ENCODE measurements around the gene SLC30A7.

SLC30A7 gene

GRCh38 chr1:100902365-100902764, 6.5 kb downstream of the SLC30A7 start:
- Histone ChIP-seq H3K27me3 (replicated peaks in 2 of 5; ENCODE audit: control insufficient read depth in 4 of 5, insufficient read depth in 5 of 5, low read length in 4 of 5) (no peaks in the 10 kb centered on the region), H3K27ac (ENCODE audit: insufficient read depth in 1 of 2, low read depth in 1 of 2, low read length in 2 of 2, poor library complexity in 1 of 2, severe bottlenecking in 2 of 2) (no peak overlapping the region), H3K4me1 (ENCODE audit: control extremely low read depth in 1 of 4, control insufficient read depth in 4 of 4, insufficient read depth in 4 of 4, low read length in 3 of 4) (peaks cover 0 to 6% (median 3%) of the 10 kb centered on the region in 4 experiments), H3K4me3 (ENCODE audit: control insufficient read depth in 1 of 7, extremely low read depth in 1 of 7, insufficient read depth in 4 of 7, low read depth in 2 of 7, low read length in 6 of 7) (no peak overlapping the region), H3K36me3 (ENCODE audit: control insufficient read depth in 4 of 4, insufficient read depth in 4 of 4, low read length in 3 of 4) (peaks cover 22 to 40% (median 32%) of the 10 kb centered on the region in 4 experiments), H3K9me3 (ENCODE audit: control extremely low read depth in 1 of 5, control insufficient read depth in 4 of 5, insufficient read depth in 2 of 5, low read depth in 1 of 5, low read length in 4 of 5) (peaks cover 0 to 4% (median 0%) of the 10 kb centered on the region in 5 experiments)
- no CpG with 5 or more reads among the region's 1 CpG for WGBS (ENCODE audit: insufficient coverage)
- ChIA-PET CTCF (no interaction called here), POLR2A (no interaction called here)
- no peak for DNase-seq

GRCh38 chr1:100903777-100904176, 7.9 kb downstream of the SLC30A7 start:
- no peaks in the 10 kb centered on the region for H3K4me1 ChIP-seq (ENCODE audit: control extremely low read depth in 1 of 4, control insufficient read depth in 4 of 4, insufficient read depth in 4 of 4, low read length in 3 of 4)
- ChIA-PET CTCF (interaction anchor here (0.6 kb wide), 1 partner anchor 38 kb away, joined by 3 read pairs; no protein-coding TSS in a partner anchor), POLR2A (interaction anchor here (0.6 kb wide), 2 partner anchors 9 to 21 kb away, joined by 5 read pairs; partner anchors contain the start of gene EXTL2)
- no peak overlapping the region for H3K27ac ChIP-seq (ENCODE audit: insufficient read depth in 1 of 2, low read depth in 1 of 2, low read length in 2 of 2, poor library complexity in 1 of 2, severe bottlenecking in 2 of 2)
- no peaks in the 10 kb centered on the region for H3K27me3 ChIP-seq (replicated peaks in 2 of 5; ENCODE audit: control insufficient read depth in 4 of 5, insufficient read depth in 5 of 5, low read length in 4 of 5)
- no peak overlapping the region for H3K4me3 ChIP-seq (ENCODE audit: control insufficient read depth in 1 of 7, extremely low read depth in 1 of 7, insufficient read depth in 4 of 7, low read depth in 2 of 7, low read length in 6 of 7)
- peaks cover 22 to 52% (median 40%) of the 10 kb centered on the region in 4 experiments for H3K36me3 ChIP-seq (ENCODE audit: control insufficient read depth in 4 of 4, insufficient read depth in 4 of 4, low read length in 3 of 4)
- no peak for DNase-seq
- peaks cover 0 to 4% (median 0%) of the 10 kb centered on the region in 5 experiments for H3K9me3 ChIP-seq (ENCODE audit: control extremely low read depth in 1 of 5, control insufficient read depth in 4 of 5, insufficient read depth in 2 of 5, low read depth in 1 of 5, low read length in 4 of 5)
- 100% methylated on average over 1 of the region's 1 CpG for WGBS (ENCODE audit: insufficient coverage)

GRCh38 chr1:100904528-100904927, 8.6 kb downstream of the SLC30A7 start:
- 100% methylated on average over 1 of the region's 2 CpGs for WGBS (ENCODE audit: insufficient coverage)
- Histone ChIP-seq H3K27ac (ENCODE audit: insufficient read depth in 1 of 2, low read depth in 1 of 2, low read length in 2 of 2, poor library complexity in 1 of 2, severe bottlenecking in 2 of 2) (no peak overlapping the region), H3K36me3 (ENCODE audit: control insufficient read depth in 4 of 4, insufficient read depth in 4 of 4, low read length in 3 of 4) (peaks cover 22 to 55% (median 40%) of the 10 kb centered on the region in 4 experiments), H3K9me3 (ENCODE audit: control extremely low read depth in 1 of 5, control insufficient read depth in 4 of 5, insufficient read depth in 2 of 5, low read depth in 1 of 5, low read length in 4 of 5) (peaks cover 0 to 4% (median 0%) of the 10 kb centered on the region in 5 experiments), H3K27me3 (replicated peaks in 2 of 5; ENCODE audit: control insufficient read depth in 4 of 5, insufficient read depth in 5 of 5, low read length in 4 of 5) (no peaks in the 10 kb centered on the region), H3K4me1 (ENCODE audit: control extremely low read depth in 1 of 4, control insufficient read depth in 4 of 4, insufficient read depth in 4 of 4, low read length in 3 of 4) (no peaks in the 10 kb centered on the region), H3K4me3 (ENCODE audit: control insufficient read depth in 1 of 7, extremely low read depth in 1 of 7, insufficient read depth in 4 of 7, low read depth in 2 of 7, low read length in 6 of 7) (no peak overlapping the region)
- ChIA-PET CTCF (interaction anchor here (0.6 to 0.8 kb wide), 2 partner anchors 13 to 39 kb away, joined by 3 read pairs; no protein-coding TSS in a partner anchor), POLR2A (interaction anchor here (0.6 kb wide), 2 partner anchors 10 to 22 kb away, joined by 5 read pairs; partner anchors contain the start of gene EXTL2)
- no peak for DNase-seq

GRCh38 chr1:100905181-100905580, 9.3 kb downstream of the SLC30A7 start:
- no peaks in the 10 kb centered on the region for H3K27me3 ChIP-seq (replicated peaks in 2 of 5; ENCODE audit: control insufficient read depth in 4 of 5, insufficient read depth in 5 of 5, low read length in 4 of 5)
- H3K36me3 ChIP-seq (ENCODE audit: control insufficient read depth in 4 of 4, insufficient read depth in 4 of 4, low read length in 3 of 4), result peaks cover 20 to 55% (median 37%) of the 10 kb centered on the region in 4 experiments
- no peak overlapping the region for H3K27ac ChIP-seq (ENCODE audit: insufficient read depth in 1 of 2, low read depth in 1 of 2, low read length in 2 of 2, poor library complexity in 1 of 2, severe bottlenecking in 2 of 2)
- H3K4me1 ChIP-seq (ENCODE audit: control extremely low read depth in 1 of 4, control insufficient read depth in 4 of 4, insufficient read depth in 4 of 4, low read length in 3 of 4), result no peaks in the 10 kb centered on the region
- CTCF ChIA-PET, result interaction anchor here (0.8 to 1.5 kb wide), 2 partner anchors 13 to 382 kb away, joined by 3 read pairs; no protein-coding TSS in a partner anchor
- DNase-seq, result no peak
- no peak overlapping the region for H3K4me3 ChIP-seq (ENCODE audit: control insufficient read depth in 1 of 7, extremely low read depth in 1 of 7, insufficient read depth in 4 of 7, low read depth in 2 of 7, low read length in 6 of 7)
- peaks cover 0 to 4% (median 0%) of the 10 kb centered on the region in 5 experiments for H3K9me3 ChIP-seq (ENCODE audit: control extremely low read depth in 1 of 5, control insufficient read depth in 4 of 5, insufficient read depth in 2 of 5, low read depth in 1 of 5, low read length in 4 of 5)
- POLR2A ChIA-PET, result no interaction called here
- 100% methylated on average over 1 of the region's 3 CpGs for WGBS (ENCODE audit: insufficient coverage)

GRCh38 chr1:100907887-100908286, 12.0 kb downstream of the SLC30A7 start:
- Histone ChIP-seq H3K9me3 (ENCODE audit: control extremely low read depth in 1 of 5, control insufficient read depth in 4 of 5, insufficient read depth in 2 of 5, low read depth in 1 of 5, low read length in 4 of 5) (peaks cover 0 to 4% (median 0%) of the 10 kb centered on the region in 5 experiments), H3K36me3 (ENCODE audit: control insufficient read depth in 4 of 4, insufficient read depth in 4 of 4, low read length in 3 of 4) (peaks cover 17 to 69% (median 41%) of the 10 kb centered on the region in 4 experiments), H3K4me1 (ENCODE audit: control extremely low read depth in 1 of 4, control insufficient read depth in 4 of 4, insufficient read depth in 4 of 4, low read length in 3 of 4) (no peaks in the 10 kb centered on the region), H3K27me3 (replicated peaks in 2 of 5; ENCODE audit: control insufficient read depth in 4 of 5, insufficient read depth in 5 of 5, low read length in 4 of 5) (no peaks in the 10 kb centered on the region), H3K4me3 (ENCODE audit: control insufficient read depth in 1 of 7, extremely low read depth in 1 of 7, insufficient read depth in 4 of 7, low read depth in 2 of 7, low read length in 6 of 7) (no peak overlapping the region), H3K27ac (ENCODE audit: insufficient read depth in 1 of 2, low read depth in 1 of 2, low read length in 2 of 2, poor library complexity in 1 of 2, severe bottlenecking in 2 of 2) (no peak overlapping the region)
- WGBS (ENCODE audit: insufficient coverage), result 100% methylated on average over 1 of the region's 1 CpG
- ChIA-PET POLR2A (no interaction called here), CTCF (interaction anchor here (1.2 to 2.0 kb wide), 3 partner anchors 10 to 380 kb away, joined by 3 to 11 read pairs (median 4); no protein-coding TSS in a partner anchor)
- DNase-seq, result no peak

GRCh38 chr1:100909018-100909417, 13.1 kb downstream of the SLC30A7 start:
- CTCF ChIA-PET, result interaction anchor here (1.0 to 2.0 kb wide), 2 partner anchors 9 to 40 kb away, joined by 3 to 11 read pairs; no protein-coding TSS in a partner anchor

GRCh38 chr1:100912019-100912418, 16.1 kb downstream of the SLC30A7 start:
- POLR2A ChIA-PET, result no interaction called here
- Histone ChIP-seq H3K4me3 (ENCODE audit: control insufficient read depth in 1 of 7, extremely low read depth in 1 of 7, insufficient read depth in 4 of 7, low read depth in 2 of 7, low read length in 6 of 7) (no peak overlapping the region), H3K27ac (ENCODE audit: insufficient read depth in 1 of 2, low read depth in 1 of 2, low read length in 2 of 2, poor library complexity in 1 of 2, severe bottlenecking in 2 of 2) (no peak overlapping the region), H3K27me3 (replicated peaks in 2 of 5; ENCODE audit: control insufficient read depth in 4 of 5, insufficient read depth in 5 of 5, low read length in 4 of 5) (no peaks in the 10 kb centered on the region), H3K36me3 (ENCODE audit: control insufficient read depth in 4 of 4, insufficient read depth in 4 of 4, low read length in 3 of 4) (peaks cover 6 to 75% (median 35%) of the 10 kb centered on the region in 4 experiments), H3K9me3 (ENCODE audit: control extremely low read depth in 1 of 5, control insufficient read depth in 4 of 5, insufficient read depth in 2 of 5, low read depth in 1 of 5, low read length in 4 of 5) (no peaks in the 10 kb centered on the region), H3K4me1 (ENCODE audit: control extremely low read depth in 1 of 4, control insufficient read depth in 4 of 4, insufficient read depth in 4 of 4, low read length in 3 of 4) (no peaks in the 10 kb centered on the region)
- DNase-seq, result no peak
- CTCF ChIA-PET, result interaction anchor here (1.0 kb wide), 1 partner anchor 377 kb away, joined by 3 read pairs; no protein-coding TSS in a partner anchor

More at GRCh38 chr1:100909018-100909417, 13.1 kb downstream of the SLC30A7 start:
- no peak overlapping the region for H3K4me3 ChIP-seq (ENCODE audit: control insufficient read depth in 1 of 7, extremely low read depth in 1 of 7, insufficient read depth in 4 of 7, low read depth in 2 of 7, low read length in 6 of 7)
- no peaks in the 10 kb centered on the region for H3K4me1 ChIP-seq (ENCODE audit: control extremely low read depth in 1 of 4, control insufficient read depth in 4 of 4, insufficient read depth in 4 of 4, low read length in 3 of 4)
- peaks cover 17 to 81% (median 46%) of the 10 kb centered on the region in 4 experiments for H3K36me3 ChIP-seq (ENCODE audit: control insufficient read depth in 4 of 4, insufficient read depth in 4 of 4, low read length in 3 of 4)
- H3K9me3 ChIP-seq (ENCODE audit: control extremely low read depth in 1 of 5, control insufficient read depth in 4 of 5, insufficient read depth in 2 of 5, low read depth in 1 of 5, low read length in 4 of 5), result peaks cover 0 to 4% (median 0%) of the 10 kb centered on the region in 5 experiments
- H3K27me3 ChIP-seq (replicated peaks in 2 of 5; ENCODE audit: control insufficient read depth in 4 of 5, insufficient read depth in 5 of 5, low read length in 4 of 5), result no peaks in the 10 kb centered on the region
- POLR2A ChIA-PET, result no interaction called here
- DNase-seq, result no peak
- no peak overlapping the region for H3K27ac ChIP-seq (ENCODE audit: insufficient read depth in 1 of 2, low read depth in 1 of 2, low read length in 2 of 2, poor library complexity in 1 of 2, severe bottlenecking in 2 of 2)

All from common myeloid progenitor, CD34-positive (primary cell).